Fibroblast of the conjunctiva (primary cell): Measurements from ENCODE around the gene SRP72.

ENCODE experiments used
- DNase-seq: peaks from one replicate; pipeline ENCODE4 v3.0.0-alpha.2; 2010; ENCODE audit warnings: low read depth

Gene SRP72

DNA sequence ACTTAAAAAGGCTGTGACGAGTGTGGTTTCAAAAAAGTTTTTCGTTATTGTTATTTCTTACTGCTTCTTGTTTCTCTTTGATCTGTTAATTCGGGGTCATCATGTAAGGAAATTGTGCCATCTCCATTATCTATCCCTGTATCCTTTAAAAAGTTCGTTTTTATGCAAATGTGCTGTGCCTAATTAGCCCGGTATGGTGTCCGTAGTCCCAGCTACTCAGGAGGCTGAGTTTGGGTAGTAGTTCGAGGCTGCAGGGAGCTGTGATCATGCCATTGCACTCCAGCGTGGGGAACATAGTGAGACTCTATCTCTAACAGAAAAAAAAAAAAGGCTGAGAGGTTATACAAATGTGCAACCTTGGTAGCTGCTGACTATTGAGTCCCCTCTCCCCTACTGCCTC, 83.2 kb downstream of the SRP72 start:
- no peak for DNase-seq

DNA sequence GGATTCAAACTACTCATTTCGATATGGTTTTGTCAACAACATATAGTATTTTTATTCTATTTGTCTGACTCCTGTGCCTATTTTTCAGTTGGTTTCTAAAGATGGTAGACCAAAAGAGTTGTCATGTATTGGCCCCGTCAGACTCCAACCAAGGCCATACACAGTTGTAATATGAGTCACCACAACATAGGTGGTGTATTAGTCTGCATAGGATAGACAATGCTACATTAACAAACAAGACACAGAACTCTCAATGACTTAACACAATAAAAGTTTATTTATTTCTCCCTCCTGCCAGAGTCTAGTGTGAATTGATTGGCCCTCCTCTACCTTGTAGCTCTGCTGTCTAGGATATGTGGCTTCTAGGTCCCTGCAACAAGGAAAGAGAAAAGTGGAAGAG, 84.1 kb downstream of the SRP72 start:
- no peak for DNase-seq

DNA sequence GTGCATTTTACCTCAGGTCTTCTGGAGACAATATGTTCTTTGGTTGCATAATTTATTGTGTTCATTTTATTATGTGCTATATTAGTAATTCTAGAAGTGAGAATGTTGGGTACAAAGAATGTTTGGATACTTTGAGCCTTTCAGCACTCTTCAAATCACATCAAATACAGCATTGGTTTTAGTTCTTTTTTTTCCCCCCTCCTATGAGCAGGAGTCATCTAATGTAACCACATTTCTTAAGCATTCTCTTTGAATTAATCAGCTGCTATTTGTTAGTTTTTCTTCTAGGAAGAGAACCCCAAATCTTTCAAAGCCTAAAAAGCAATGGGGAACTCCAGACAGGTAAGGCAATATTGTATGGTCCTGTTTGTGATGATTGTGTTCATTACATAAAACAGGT, 84.9 kb downstream of the SRP72 start:
- no peak for DNase-seq
